Keratinocyte (primary cell): ENCODE results near the gene TIA1. TPM values are rescaled to one million over a fixed set of nuclear protein-coding genes. Genes with fewer than 3 reads are reported as not detected.
A peak's percentile ranks its signal among the peaks of the same experiment; 100 is the strongest.

ENCODE experiments used
- DNase-seq: peaks from one replicate; pipeline ENCODE4 v3.0.0-alpha.2; 2011; ENCODE audit warnings: low read depth, missing footprints, low spot score
- FAIRE-seq: peaks from 2 replicates; lab custom pipeline; 2011; peaks lifted over from hg19 to GRCh38; lab: Jason Lieb, UNC
- H2AFZ ChIP-seq: 2 replicates; pipeline ENCODE4 v1.6.0; 2012; ENCODE audit warnings: low read length, control low read depth, inconsistent platforms; ENCODE audit not compliant: control insufficient read depth
- H3K27ac ChIP-seq: 2 replicates; pipeline ENCODE4 v1.5.1; 2011; ENCODE audit warnings: low read length; ENCODE audit not compliant: control insufficient read depth, insufficient read depth
- H3K27me3 ChIP-seq: 3 replicates; pipeline ENCODE4 v1.6.0; 2011; ENCODE audit warnings: low read length; ENCODE audit not compliant: control insufficient read depth, insufficient read depth; ENCODE audit errors: extremely low read depth
- H3K36me3 ChIP-seq, 2 experiments: 2 replicates in 1 of 2; 3 replicates in 1 of 2; pipeline ENCODE4 v1.5.1; 2011; ENCODE audit warnings: low read length in 2 of 2, mild to moderate bottlenecking in 1 of 2; ENCODE audit not compliant: control insufficient read depth in 2 of 2, insufficient read depth in 2 of 2; ENCODE audit errors: extremely low read depth in 1 of 2
- H3K4me1 ChIP-seq: 3 replicates; pipeline ENCODE4 v1.5.1; 2011; ENCODE audit warnings: low read length; ENCODE audit not compliant: control insufficient read depth, insufficient read depth; ENCODE audit errors: extremely low read depth
- H3K4me2 ChIP-seq: 3 replicates; pipeline ENCODE4 v1.6.0; 2011; ENCODE audit warnings: low read depth, low read length; ENCODE audit not compliant: control insufficient read depth, insufficient read depth; ENCODE audit errors: extremely low read depth
- H3K4me3 ChIP-seq, 3 experiments: fragments of 200-600 bp in 1 of 3; sonication (generic) in 1 of 3; 2 replicates in 2 of 3; 3 replicates in 1 of 3; pipeline ENCODE4 v1.5.1; 2011 to 2016; ENCODE audit warnings: low read length in 3 of 3, mild to moderate bottlenecking in 3 of 3, control low read depth in 2 of 3, inconsistent platforms in 1 of 3, low read depth in 1 of 3, mixed read lengths in 1 of 3, mixed run types in 1 of 3, moderate library complexity in 1 of 3; ENCODE audit not compliant: control insufficient read depth in 2 of 3, insufficient read depth in 2 of 3; ENCODE audit errors: extremely low read depth in 1 of 3
- H3K79me2 ChIP-seq: 2 replicates; pipeline ENCODE4 v1.6.0; 2012; ENCODE audit warnings: low read length; ENCODE audit not compliant: control insufficient read depth, insufficient read depth
- H3K9ac ChIP-seq: 3 replicates; pipeline ENCODE4 v1.6.0; 2011; ENCODE audit warnings: low read length; ENCODE audit not compliant: control insufficient read depth, insufficient read depth; ENCODE audit errors: extremely low read depth
- H3K9me1 ChIP-seq: 3 replicates; pipeline ENCODE4 v1.6.0; 2011; ENCODE audit warnings: low read length; ENCODE audit not compliant: control insufficient read depth, insufficient read depth; ENCODE audit errors: extremely low read depth
- H3K9me3 ChIP-seq: 2 replicates; pipeline ENCODE4 v1.5.1; 2012; ENCODE audit warnings: low read depth, low read length; ENCODE audit not compliant: control insufficient read depth
- H4K20me1 ChIP-seq: 3 replicates; pipeline ENCODE4 v1.6.0; 2011; ENCODE audit warnings: low read length; ENCODE audit not compliant: control insufficient read depth, insufficient read depth; ENCODE audit errors: extremely low read depth
- EZH2 ChIP-seq: IDR thresholded peaks from one replicate; pipeline ENCODE4 v1.6.1; 2012; ENCODE audit warnings: inconsistent platforms, mild to moderate bottlenecking, low read length, moderate library complexity
- dilution Hi-C: fragments of 300-500 bp; cut with MboI; formaldehyde crosslinking; loops from one replicate; pipeline ENCODE4 v1.7.0; 2020; ENCODE audit warnings: low sequenced_read_pairs; ENCODE audit not compliant: extremely low pct_ligation_motif_present
- polyA plus RNA-seq, 5 experiments: library from polyadenylated mRNA; depleted of rRNA in 3 of 5; stranded (reverse) in 3 of 5; stranded (forward) in 1 of 5; unstranded in 1 of 5; fragments of >200 nt; gene quantifications; 1 replicate in 1 of 5; 2 replicates in 3 of 5; 3 replicates in 1 of 5; pipeline versions ENCODE4 v1.2.1 to v1.2.3, GENCODE V29; 2011 to 2012; ENCODE audit warnings: missing spikeins in 2 of 5, low read depth in 1 of 5, low replicate concordance in 1 of 5
- TF ChIP-seq, protein P1 (sequence below), 3 experiments: IDR thresholded peaks in 1 of 3; conservative IDR thresholded peaks in 1 of 3; optimal IDR thresholded peaks in 1 of 3; 2 replicates in 2 of 3; 3 replicates in 1 of 3; pipeline versions ENCODE3 to v1.5.1; 2011; ENCODE audit warnings: low read length in 3 of 3, mild to moderate bottlenecking in 3 of 3, moderate library complexity in 2 of 3, control low read depth in 1 of 3, inconsistent platforms in 1 of 3; ENCODE audit not compliant: insufficient read depth in 2 of 3; ENCODE audit errors: extremely low read depth in 1 of 3

The TIA1 gene
- polyA plus RNA-seq, 1 donor (not counting 4 experiments of a cell fraction or from before 2014, with no cell fraction given): 76.3 TPM

DNA sequence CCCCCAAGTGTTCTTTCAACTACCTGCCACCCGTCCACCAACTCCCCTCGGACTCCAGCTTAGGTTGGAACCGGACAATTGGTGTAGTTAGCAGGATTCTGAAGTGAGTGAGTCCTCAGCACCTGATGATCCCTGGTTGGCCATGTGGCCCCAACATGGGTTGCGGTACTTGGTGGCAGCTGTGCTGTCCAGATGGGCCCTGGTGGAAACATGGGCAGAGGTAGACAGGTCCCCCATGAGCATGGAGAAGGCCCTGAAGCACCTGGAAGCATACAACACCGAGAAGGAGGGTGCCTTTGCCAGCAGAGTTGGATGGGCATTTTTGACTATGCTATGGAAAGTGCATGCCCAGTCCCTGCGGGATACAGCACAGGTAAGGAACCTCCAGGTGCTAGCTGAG is 46.6 kb downstream of the TIA1 start:
- peaks cover 9% of the 10 kb centered on the region for H3K4me1 ChIP-seq
- DNase-seq: no peak
- no peaks in the 10 kb centered on the region for H4K20me1 ChIP-seq
- TF ChIP-seq, protein P1, sequence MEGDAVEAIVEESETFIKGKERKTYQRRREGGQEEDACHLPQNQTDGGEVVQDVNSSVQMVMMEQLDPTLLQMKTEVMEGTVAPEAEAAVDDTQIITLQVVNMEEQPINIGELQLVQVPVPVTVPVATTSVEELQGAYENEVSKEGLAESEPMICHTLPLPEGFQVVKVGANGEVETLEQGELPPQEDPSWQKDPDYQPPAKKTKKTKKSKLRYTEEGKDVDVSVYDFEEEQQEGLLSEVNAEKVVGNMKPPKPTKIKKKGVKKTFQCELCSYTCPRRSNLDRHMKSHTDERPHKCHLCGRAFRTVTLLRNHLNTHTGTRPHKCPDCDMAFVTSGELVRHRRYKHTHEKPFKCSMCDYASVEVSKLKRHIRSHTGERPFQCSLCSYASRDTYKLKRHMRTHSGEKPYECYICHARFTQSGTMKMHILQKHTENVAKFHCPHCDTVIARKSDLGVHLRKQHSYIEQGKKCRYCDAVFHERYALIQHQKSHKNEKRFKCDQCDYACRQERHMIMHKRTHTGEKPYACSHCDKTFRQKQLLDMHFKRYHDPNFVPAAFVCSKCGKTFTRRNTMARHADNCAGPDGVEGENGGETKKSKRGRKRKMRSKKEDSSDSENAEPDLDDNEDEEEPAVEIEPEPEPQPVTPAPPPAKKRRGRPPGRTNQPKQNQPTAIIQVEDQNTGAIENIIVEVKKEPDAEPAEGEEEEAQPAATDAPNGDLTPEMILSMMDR (optimal IDR thresholded peaks at IDR 0.05 in 1 of 3, IDR thresholded peaks at IDR 0.05 in 1 of 3, conservative IDR thresholded peaks at IDR 0.05 in 1 of 3; ENCODE audit: extremely low read depth in 1 of 3, insufficient read depth in 2 of 3, low read length in 3 of 3): no peak
- no peak for TF ChIP-seq EZH2
- H3K9me1 ChIP-seq: no peaks in the 10 kb centered on the region
- FAIRE-seq: no peak
- peak overlapping the region; percentile 71 for H3K4me2 ChIP-seq
- no peak overlapping the region for H3K4me3 ChIP-seq
- no peaks in the 10 kb centered on the region for H3K79me2 ChIP-seq
- H3K36me3 ChIP-seq: no peaks in the 10 kb centered on the region
- no peak overlapping the region for H2AFZ ChIP-seq
- dilution Hi-C loops: no loop called here
- no peak overlapping the region for H3K9ac ChIP-seq
- H3K9me3 ChIP-seq: no peaks in the 10 kb centered on the region
- H3K27ac ChIP-seq: peak overlapping the region; percentile 10
- H3K27me3 ChIP-seq: no peaks in the 10 kb centered on the region

DNA sequence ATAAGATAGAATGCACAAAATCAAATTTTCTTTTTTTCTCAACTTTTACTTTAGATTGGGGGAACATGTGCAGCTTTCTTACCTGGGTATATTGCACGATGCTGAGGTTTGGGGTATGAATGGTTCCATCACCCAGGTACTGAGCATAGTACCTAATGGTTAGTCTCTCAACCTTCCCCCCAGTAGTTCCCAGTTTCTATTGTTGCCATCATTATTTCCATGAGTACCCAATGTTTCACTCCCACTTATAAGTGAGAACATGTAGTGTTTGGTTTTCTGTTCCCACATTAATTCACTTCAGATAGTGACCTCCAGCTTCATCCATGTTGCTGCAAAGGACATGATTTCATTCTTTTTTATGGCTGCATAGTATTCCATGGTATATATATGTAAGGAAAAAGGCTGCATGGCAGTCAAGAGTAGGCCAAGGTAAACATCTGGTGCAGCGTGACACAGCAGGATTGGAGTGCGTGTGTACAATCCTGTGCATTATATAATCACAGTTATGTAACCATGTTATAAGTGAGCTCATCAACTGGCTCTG is 47.1 kb downstream of the TIA1 start:
- Histone ChIP-seq H3K27ac (no peak overlapping the region), H2AFZ (no peak overlapping the region), H3K4me1 (peaks cover 9% of the 10 kb centered on the region), H3K9me1 (no peaks in the 10 kb centered on the region), H3K79me2 (no peaks in the 10 kb centered on the region), H3K9me3 (no peaks in the 10 kb centered on the region), H3K4me3 (no peak overlapping the region), H4K20me1 (no peaks in the 10 kb centered on the region), H3K36me3 (no peaks in the 10 kb centered on the region), H3K4me2 (no peak overlapping the region), H3K27me3 (no peaks in the 10 kb centered on the region), H3K9ac (no peak overlapping the region)
- dilution Hi-C loops: no loop called here
- DNase-seq (no peak), FAIRE-seq (no peak)
- no peak for TF ChIP-seq EZH2
- TF ChIP-seq, protein P1 (optimal IDR thresholded peaks at IDR 0.05 in 1 of 3, IDR thresholded peaks at IDR 0.05 in 1 of 3, conservative IDR thresholded peaks at IDR 0.05 in 1 of 3; ENCODE audit: extremely low read depth in 1 of 3, insufficient read depth in 2 of 3, low read length in 3 of 3): no peak
